CMK (cell line): Measurements from ENCODE around the gene PAPPA2.
"Not testable (repeated sequence)": the region's sequence is repeated elsewhere in the genome, so short reads cannot be mapped to it uniquely, and the experiment has no call there.

Source experiments
- DNase-seq: peaks from one replicate; pipeline ENCODE4 v3.0.0-alpha.2; 2010; ENCODE audit warnings: low read depth

PAPPA2 gene, protein sequence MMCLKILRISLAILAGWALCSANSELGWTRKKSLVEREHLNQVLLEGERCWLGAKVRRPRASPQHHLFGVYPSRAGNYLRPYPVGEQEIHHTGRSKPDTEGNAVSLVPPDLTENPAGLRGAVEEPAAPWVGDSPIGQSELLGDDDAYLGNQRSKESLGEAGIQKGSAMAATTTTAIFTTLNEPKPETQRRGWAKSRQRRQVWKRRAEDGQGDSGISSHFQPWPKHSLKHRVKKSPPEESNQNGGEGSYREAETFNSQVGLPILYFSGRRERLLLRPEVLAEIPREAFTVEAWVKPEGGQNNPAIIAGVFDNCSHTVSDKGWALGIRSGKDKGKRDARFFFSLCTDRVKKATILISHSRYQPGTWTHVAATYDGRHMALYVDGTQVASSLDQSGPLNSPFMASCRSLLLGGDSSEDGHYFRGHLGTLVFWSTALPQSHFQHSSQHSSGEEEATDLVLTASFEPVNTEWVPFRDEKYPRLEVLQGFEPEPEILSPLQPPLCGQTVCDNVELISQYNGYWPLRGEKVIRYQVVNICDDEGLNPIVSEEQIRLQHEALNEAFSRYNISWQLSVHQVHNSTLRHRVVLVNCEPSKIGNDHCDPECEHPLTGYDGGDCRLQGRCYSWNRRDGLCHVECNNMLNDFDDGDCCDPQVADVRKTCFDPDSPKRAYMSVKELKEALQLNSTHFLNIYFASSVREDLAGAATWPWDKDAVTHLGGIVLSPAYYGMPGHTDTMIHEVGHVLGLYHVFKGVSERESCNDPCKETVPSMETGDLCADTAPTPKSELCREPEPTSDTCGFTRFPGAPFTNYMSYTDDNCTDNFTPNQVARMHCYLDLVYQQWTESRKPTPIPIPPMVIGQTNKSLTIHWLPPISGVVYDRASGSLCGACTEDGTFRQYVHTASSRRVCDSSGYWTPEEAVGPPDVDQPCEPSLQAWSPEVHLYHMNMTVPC (N-terminal part only)

DNA sequence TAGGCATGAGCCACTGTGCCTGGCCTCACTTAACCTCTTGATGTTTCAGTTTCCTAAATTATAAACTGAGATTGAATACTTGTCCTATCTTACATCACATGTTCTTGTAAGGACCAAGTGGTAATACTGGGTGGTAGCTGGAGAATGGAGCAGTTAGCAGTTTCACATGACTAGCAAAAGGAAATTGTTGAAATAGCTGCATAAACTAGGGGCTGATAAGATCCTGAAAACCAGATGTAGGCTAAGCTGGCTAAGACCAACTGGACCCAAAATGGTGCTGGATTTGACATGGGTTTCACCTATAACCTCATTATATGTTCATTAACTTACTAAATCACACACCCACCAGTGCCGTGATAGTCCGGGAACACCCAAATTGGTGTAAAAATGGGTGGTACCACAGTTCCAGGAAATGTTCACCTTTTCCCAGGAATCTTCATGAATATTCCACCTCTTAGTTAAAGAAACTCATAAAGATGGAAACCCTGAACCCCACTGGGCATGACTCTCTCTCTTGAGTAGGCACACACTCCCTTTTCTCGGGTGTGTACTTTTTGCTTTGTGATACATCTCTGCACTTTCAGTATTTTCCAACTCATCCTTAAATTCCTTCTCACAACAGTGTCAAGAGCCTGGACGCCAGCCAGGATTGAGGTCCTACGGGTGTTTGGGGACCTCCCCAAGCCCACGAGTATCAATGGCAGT, at the start of gene PAPPA2:
Gene PAPPA2, plus strand, starts transcription at position 502 of the 705 bp plus-strand sequence. CDS start 93,148 bp downstream, outside the sequence.
- no peak for DNase-seq

DNA sequence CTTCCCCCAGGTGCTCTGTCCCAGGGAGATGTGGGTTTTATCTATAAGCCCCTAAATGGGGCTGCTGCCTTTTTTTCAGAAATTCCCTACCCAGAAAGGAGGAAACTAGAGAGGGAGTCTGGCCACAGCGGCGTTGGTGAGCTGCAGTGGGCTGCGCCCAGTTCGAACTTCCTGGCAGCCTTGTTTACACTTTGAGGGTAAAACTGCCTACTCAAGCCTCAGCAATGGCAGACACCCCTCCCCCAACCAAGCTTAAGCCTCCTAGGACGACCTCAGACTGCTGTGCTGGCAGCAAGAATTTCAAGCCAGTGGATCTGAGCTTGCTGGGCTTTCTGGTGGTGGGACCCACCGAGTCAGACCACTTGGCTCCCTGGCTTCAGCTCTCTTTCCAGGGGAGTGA, 46.2 kb upstream of the PAPPA2 start:
- no peak for DNase-seq

DNA sequence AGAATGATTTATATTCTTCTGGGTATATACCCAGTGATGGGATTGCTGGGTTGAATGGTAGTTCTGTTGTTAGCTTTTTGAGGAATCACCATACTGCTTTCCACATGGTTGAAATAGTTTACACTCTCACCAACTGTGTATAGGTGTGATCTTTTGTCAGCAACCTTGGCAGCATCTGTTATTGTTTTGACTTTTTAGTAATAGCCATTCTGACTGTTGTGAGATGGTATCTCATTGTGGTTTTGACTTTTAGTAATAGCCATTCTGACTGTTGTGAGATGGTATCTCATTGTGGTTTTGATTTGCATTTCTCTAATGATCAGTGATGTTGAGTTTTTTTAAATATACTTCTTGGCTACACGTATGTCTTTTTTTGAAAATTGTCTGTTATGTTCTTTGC, 43.4 kb upstream of the PAPPA2 start:
- DNase-seq = not testable (repeated sequence)

DNA sequence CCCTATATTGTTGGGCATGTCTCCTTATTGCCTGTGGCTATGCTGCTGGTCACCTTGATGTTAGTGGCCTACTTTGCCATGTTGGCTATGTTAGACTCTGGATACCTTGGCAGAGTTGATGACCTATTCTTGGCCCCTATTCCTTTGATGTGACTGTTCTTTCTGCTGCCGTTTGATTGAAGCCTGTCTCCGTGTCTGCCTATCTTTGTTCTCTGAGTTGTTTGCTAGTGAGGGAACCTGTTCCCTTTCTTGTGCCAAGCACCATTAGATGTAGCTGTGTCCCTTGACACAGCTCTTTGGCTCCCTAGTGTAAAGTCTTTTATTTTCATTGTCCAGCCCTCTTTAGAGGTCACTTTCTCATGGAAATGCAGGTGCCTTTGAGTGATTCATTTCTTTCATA, 28.7 kb upstream of the PAPPA2 start:
- DNase-seq = no peak

DNA sequence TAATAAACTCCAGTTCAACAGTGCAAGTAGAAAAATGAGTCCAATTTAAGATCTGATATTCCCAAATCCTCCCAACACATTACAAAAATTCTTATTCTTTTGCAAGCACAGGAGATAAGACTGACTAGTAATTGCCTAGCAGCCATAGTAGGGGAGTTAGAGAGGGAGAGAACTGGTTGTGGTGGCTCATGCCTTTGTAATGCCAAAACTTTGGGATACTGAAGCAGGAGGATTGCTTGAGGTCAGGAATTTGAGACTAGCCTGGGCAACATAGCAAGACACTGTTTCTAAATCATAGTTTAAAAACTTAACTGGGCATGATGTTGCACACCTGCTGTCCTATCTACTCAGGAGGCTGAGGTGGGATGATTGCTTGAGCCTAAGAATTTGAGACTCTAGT, 26.7 kb upstream of the PAPPA2 start:
- no peak for DNase-seq

DNA sequence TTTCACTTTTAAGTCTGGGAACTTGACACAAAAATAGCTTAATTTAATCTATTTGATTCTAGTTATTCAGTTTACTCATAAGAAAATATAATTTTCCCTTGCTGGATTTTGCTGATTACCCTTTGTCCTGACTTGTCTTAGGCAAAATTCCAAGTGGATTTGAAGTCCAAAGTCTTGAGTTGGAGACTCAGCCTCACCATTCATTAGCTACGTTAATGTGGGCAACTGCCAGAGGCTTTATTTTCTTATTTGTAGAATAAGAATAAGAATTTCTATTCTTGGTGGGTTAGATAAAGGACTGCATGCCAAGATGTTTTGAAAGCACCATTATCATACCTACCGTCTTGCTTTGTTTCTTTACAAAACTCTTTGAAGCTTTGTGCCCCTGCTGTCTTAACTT, 22.8 kb upstream of the PAPPA2 start:
- no peak for DNase-seq

DNA sequence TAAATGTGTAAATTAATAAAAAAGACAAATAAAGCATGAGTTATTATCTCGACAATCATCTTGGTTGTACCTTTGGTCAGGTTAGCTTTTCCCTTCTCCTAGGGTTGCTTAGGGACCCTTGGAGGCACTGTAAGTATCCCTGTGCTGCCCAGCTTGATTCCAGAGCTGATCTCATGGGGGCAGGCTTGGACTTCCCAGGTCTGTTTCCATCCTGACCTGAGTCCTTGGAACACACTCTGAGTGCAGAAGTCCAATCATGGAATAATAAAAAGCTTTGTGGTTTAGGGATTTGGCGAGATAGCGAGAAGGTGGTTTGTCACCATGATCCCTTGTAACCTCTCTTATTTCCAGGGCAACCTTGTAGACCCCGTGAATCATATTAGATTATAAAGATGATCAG, 18.7 kb upstream of the PAPPA2 start:
- DNase-seq = no peak

DNA sequence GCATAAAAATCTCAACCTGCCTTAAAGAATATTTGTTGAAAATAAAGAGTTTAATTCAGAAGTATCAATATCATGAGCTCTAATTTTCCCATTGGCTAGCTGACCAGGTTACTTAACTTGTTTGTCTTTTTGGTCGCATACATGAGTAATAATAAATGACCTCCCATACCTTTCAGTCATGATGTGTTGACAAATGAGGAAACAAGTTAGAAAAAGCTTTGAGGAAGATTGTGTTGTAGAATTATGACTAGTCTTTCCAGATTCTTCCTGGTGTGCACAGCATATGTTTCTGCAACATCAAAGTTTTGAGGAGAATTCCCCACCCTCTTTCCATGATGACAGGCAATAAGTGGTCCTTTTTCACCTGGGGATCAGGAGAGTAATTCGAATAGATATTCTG, 17.6 kb upstream of the PAPPA2 start:
- DNase-seq = no peak

DNA sequence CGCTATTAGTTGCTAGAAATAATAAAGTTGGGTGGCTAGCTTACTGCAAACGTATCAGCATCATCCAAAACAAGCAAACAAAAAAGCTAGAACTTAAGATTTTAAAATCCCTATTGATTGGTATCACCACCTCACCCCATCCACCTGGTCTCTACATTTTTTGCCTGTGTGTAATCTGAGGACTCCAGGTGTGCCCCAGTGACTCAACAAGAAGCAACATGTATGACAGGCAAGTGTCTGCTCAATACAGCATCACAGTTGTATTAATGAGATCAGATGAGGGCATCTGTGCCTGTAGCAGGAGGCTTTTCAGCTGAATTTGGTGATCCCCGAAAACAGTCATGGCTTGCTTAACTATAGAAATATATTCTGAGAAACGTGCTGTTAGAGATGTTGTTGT, 14.6 kb upstream of the PAPPA2 start:
- no peak for DNase-seq

DNA sequence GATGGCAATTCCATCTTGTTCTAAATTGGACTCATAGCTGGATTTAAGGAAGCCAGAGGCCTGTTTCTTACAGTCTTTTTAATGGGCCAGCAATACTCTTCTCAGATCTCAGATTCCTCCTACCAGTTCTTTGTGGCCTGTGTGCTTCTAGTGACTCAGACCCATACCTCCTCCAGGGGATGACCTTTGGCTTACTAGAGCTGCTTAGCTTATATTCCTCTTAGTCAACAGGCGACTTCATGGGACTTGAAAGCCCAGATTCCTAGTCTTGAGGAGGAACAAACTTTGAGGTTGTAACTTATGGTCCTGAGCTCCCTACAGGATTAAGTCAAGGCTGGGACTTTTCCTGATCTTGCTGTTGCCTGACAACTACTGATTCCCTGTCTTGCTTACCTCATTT, 12.4 kb upstream of the PAPPA2 start:
- no peak for DNase-seq

DNA sequence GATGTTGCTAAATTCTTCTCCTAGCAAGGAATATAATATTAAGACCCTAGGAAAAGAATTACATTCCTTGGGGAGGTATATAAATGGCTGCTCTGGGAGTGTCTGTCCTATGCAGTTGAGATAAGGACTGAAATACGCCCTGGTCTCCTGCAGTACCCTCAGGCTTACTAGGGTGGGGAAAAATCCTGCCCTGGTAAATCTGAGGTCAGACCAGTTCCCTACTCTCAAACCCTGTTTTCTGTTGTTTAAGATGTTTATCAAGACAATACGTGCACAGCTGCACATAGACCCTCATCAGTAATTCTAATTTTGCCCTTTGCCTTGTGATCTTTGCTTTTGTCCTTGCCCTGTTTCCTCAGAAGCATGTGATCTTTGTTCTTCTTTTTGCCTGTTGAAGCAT, 11.2 kb upstream of the PAPPA2 start:
- DNase-seq = not testable (repeated sequence)

DNA sequence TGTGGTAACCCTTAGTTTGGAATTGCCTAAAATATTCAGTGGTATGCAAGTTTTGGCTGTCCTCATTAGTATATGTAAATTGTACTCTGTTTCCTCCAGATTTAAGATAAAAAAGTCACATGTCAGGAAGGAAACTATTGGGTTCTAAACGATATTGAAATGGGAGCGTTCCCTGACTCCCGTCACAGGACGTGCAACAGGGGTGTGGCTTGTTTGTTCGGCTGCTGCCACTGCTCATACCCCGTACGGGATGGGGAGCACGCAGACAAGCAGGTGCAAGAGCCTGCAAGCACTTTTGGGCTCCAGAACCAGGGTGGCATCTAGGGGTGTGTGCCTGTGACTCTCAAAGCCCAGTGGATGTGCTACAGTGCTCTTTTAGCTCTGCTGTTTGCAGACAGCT, 6.2 kb upstream of the PAPPA2 start:
- no peak for DNase-seq

DNA sequence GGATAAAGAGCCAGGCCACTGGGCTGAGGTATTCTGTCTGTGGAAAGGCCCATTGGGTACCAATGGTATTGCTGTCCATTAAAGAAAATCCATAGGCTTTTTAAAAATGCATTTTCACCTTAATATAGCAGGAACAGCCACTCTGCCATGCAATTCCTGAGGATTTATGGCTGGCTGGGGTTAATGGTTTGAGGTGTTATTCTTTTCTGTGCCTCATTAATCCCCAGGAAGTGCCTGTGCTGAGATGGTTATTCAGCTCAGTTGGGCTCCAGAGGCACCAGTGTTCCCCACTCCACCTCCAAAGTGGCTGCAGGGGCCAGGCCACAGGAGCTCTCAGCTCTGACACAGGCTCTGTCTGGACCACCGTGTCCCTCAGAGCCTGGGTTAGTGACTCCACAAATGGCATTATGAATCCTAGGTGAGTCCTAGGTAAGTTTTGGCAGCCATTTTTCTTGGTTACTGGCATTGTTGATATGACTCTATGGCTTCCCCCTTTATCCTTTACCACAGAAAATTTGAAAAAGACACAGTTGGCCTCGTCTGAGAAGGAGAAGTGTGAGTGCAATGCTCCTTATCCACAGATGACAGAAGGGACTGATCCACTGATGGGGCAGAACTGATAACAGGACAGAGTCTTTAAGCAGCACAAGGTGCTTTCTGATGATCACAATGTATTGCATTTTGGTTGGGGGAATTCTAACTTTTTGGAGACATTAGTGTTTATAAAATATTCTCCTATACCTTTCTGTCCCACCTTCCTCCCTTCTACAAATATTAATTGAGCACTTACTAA, 2.2 kb upstream of the PAPPA2 start:
- DNase-seq = no peak

DNA sequence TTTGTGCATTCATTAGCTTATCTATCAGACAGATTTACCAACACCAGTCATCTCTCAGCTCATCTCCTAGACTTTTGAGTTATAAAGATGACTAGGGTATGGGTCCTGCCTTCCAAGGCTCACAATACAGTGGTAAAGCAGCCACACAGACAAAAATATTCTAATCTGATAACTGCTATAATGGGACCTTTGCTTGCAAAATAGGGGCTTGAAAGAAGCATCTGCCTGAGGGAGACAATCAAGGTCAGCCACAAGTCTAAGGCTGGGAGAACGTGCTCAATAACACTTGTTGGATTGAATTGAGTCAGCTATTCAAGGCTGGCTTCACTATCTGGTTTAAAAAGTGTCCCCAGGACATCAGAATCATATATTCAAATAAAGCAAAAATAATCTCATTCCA, 1.4 kb upstream of the PAPPA2 start:
- DNase-seq = no peak

DNA sequence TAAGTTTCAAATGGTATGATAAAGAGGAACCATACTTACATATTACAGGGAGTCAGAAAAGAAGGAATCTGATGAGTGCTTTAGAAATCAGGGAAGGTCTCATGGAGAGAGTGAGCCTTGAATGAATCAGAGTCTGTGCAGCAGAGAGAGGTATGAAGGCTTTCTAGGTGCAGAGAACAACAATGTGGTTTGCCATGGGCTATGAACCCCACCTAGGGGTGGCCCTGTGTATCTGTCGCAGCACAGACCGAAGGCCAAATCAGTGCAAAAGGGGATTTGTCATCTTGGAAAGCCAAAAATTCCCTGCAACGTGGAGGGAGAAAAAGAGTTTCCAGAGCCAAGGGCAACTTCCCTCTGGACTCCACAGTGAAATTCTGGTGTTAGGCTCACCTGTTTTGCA, 3.5 kb downstream of the PAPPA2 start:
- DNase-seq = no peak

DNA sequence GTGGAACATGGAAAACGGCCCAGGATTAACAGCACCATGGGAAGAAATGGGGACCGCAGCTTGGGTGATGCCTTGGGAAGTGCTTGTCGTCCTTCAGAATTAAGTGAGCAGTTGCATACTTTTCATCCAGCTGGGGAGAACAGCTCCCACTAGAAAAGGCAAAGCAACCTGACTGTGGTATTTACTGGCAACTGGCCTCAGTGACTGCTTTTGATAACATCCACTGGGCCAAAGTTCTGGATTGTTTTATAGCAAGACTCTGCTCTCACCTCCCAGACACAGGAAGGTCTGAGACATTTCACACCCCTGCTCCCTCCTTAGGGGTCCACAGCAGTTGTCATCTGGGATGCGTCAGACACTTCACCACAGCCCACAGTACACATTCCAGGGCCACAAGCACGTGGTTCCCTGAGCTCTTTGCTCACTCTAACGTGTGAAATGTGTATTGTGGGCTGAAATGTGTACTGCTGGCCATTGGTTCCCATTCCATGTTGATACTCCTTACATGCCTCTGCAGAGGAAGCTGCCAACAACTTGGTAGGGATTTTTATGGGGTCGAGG, 6.6 kb downstream of the PAPPA2 start:
- no peak for DNase-seq

DNA sequence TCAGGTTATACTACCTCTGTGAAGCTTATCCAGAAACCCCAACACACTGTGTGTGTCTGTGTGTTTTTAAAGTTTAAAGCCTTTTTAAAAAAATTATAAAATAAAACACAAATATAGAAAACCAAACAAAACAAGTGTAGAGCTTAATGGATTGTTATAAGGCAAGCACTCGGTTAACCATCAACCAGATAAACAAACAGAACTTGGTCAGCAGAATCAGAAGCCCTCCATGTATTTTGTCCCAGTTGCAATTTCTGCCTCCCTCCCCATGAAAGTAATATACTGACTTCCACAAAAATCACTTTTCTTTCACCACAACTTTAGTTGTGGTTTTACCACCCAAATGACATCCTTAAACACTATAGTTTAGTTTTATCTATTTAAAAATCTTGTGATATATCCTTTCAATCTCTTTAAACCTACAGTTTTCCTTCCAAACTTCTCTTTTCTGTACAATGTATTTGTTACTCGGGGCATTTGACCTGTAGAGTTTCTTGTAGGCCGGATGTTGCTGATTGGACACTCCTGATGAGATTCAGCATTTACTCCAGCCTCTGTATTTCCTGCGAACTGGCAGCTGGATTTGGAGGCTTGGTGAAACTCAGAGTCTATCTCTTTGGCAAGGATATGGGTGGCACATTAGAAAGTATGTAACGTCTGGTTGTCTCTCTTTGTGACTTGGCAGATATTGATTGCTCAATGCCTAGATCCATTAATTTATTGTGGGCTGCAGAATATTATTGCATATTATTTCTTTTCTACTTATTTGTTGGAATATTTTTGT, 8.6 kb downstream of the PAPPA2 start:
- DNase-seq = no peak

DNA sequence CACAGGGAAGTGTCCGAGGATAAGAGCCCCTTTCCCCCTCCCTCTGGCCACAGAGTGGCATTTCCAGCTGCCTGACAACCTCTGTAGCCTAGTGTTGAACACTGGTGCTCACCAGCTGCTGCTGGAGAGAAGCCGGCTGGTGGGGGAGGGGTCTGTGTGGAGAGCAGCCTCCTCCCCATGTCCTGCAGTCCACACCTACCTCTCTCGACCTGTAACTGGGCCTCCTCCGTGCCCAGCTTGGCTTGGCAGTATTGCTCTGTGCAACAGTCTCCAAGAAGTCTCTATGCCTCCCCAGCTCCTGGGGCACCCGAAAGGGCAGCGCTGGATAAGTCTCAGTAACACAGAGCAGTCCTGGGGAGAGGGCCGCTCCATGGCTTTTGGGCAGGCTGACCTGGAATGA, 17.0 kb downstream of the PAPPA2 start:
- no peak for DNase-seq

DNA sequence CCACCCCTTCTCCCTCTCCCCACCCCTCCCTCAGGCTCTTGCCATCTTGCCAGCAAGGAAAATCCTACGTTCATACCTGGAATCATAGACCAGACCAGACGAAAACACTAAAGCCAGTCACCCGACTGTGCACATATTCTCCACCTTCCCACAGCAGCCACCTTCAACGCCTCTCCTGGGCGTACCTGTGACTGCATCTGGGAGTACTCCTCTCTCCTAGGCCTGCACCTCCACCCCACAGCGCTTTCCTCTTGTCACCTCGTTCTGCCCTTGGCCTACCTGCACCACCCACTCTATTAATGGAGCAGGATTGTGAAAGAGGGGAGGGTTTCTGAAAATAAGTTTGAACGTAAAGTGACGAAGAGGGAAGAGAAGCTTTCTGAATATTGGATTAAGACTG, 17.8 kb downstream of the PAPPA2 start:
- no peak for DNase-seq

DNA sequence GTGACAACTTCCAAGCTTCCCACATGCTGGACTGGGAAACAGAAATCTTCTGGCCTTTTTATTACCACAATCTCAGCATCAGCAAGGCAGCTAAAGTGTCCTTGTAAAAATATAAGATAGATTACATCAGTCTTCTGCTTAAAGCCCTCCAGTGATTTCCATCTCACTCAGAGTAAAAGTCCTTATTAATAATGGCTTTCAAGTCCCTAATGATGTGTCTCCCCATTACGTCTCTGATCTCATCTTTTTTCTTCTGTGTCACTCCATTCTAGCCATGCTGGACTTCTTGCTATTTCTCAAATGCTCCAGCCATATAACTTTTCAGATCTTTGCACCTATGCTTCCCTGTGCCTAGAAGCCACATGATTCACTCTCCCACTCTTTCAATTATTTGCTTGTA, 22.1 kb downstream of the PAPPA2 start:
- no peak for DNase-seq

DNA sequence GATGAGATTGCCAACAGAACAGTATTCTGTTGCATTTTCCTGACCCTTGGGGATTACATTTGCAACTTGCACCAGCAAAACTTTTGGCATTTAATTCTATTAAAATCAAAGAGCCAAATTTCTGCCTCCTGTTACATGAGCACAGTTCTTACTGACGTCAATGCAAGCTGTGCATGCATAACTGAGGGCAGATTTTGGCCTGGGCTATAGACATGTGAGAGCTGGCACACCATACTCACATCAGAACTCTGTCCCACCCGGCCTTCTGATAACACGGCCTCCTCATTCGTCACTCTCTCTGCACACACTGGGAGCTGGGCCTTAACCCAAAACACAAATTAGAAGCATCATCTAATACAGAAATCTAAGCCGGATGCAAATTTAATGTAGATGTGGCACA, 31.5 kb downstream of the PAPPA2 start:
- DNase-seq = no peak
